GM21737 (cell line): ENCODE results near the gene KATNB1.
"Not testable (repeated sequence)": the region's sequence is repeated elsewhere in the genome, so short reads cannot be mapped to it uniquely, and the experiment has no call there.

Experiments used
- ATAC-seq: cut with Tn5 transposase; IDR thresholded peaks from one replicate; pipeline ENCODE4 v1.9.1; 2021; ENCODE audit warnings: mild to moderate bottlenecking, moderate library complexity; ENCODE audit not compliant: unreplicated experiment

KATNB1 gene

DNA sequence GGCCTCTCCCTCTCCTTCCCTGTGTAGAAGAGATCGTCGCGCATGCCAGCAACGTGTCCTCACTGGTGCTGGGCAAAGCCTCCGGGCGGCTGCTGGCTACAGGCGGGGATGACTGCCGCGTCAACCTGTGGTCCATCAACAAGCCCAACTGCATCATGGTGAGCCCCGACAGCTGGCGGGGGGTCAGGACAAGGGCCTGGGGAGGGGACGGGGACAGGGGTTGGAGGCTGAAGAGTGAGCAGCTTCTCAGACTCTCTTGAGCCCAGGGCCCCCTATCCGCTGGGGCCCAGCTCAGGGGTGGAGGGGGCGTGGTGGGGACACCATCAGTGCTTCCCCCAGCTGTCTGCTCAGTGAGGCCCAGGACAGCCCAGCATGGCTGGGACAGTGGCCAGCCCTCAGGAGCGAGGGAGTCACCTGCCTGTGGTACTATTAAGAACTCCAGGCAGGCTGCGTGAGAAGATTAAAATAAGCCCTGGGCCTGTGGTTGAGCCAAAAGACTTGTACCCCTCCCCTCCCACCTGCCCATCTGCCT is 6.2 kb downstream of the KATNB1 start:
- ATAC-seq, result no peak

DNA sequence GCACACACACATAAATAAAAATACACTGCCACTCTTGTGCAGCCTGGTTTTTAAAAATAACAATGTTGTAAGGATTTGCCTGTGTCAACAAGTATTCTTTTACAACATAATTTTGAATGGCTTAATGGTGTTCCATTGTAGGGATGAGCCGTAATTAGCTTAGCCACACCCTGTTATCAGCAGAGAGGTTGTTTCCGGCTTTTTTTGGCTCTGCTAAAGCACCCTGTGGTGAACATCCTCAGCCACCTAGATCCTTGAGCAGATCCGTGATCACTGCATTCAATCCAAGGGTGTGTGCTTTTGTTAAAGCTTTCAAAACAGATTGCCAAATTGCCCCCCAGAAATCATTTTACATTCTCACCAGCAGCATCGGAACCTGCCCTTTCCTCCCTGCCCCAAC is 7.0 kb downstream of the KATNB1 start:
- no peak for ATAC-seq

DNA sequence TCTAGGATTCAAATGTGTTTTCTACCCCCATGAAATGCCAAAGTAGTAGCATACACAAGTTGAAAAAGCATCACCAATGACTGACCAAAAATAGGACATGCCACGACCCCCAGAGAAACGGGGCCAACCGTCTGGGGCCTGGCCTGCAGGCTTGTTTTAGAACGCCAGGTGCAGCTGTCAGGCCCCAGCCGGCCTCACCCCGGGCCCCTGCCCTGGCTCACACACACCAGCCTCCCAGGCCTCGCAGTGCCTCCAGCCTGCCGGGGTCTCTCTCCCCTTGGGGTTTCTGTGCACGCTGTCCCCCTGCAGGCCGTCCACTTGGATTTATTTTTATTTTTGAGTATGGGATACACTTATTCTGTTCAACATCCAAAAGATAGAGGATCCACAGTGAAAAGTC is 7.9 kb downstream of the KATNB1 start:
- ATAC-seq, result no peak

DNA sequence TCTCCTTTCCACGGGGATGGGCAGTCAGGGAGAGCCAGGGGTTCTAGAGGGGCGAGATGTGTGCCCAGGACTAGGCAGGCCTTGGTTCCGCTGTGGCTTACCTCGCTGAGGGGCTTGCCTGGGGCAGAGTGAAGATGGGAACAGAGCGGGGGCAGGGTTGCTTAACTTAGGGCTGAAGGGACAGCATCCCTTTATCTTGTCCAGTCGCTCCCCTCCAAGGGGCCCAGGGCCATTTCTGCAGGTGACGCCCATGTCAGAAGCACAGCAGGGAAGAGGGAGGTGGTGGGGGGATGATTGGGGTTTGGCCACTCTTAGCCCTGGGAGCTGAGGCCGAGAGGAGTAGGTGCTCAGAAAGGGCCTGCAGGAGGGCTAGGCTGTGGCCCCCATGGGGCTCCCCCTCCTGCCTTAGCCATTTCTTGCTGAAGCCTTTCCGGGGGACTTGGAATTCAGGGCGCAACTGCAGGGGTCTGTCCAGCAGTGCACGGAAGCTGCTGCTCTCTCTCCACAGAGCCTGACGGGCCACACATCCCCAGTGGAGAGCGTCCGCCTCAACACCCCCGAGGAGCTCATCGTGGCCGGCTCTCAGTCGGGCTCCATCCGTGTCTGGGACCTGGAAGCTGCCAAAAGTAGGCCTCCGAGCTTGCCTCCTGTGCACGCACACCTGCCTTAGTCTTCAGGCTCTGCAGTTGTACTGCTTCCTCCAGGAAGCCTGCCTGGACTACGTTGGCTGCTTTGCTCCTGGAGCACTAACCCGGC is 8.5 kb downstream of the KATNB1 start:
- ATAC-seq, result no peak

DNA sequence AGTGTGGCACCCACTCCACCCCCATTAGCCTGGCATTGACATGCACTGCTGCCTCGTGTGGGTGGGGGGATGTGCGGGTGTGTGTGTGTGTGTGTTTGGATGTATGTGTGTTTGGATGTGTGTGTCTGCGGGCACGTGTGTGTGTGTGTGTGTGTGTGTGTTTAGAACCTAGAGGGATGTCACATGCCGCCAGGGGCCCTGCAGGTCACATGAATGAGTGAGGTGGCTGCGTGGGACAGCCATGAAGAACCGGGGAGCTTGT is 9.0 kb downstream of the KATNB1 start:
- no peak for ATAC-seq

DNA sequence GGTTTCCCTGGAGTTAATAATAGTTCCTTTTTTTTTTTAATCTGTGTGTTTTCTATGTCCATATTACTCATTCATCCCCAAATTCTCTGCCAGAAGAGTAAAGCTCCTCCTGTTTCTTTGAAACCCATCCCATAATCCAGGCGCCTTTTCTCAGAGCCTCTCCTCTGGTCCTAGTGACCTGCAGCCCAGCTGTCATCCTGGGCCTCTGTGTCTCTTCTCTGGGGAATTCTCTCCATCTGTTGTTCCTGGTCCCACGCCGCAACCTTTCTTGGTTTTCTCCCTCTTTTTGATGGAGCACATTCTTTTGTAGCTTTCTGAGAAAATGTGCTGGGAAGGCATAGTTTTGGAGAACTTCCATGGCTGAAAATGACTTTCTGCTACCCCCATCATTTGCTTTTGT is 10.2 kb downstream of the KATNB1 start:
- ATAC-seq, result no peak

DNA sequence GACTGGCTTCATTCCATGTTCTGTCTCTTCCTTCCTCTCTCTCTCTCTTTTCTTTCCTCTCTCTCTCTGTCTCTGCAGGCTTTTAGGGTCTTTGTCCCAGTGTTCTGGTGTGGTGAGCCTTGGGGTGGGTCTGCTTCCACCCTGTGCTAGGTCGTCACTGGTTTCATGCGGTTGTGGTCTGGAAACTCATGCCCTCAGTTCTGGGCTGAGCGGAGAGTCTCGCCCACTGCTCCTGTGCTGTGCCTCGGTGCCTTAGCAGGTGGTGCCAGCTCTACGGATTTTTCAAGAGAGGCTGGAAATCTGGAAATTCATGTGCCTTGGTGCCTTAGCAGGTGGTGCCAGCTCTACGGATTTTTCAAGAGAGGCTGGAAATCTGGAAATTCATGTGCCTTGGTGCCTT is 10.7 kb downstream of the KATNB1 start:
- ATAC-seq, result not testable (repeated sequence)

DNA sequence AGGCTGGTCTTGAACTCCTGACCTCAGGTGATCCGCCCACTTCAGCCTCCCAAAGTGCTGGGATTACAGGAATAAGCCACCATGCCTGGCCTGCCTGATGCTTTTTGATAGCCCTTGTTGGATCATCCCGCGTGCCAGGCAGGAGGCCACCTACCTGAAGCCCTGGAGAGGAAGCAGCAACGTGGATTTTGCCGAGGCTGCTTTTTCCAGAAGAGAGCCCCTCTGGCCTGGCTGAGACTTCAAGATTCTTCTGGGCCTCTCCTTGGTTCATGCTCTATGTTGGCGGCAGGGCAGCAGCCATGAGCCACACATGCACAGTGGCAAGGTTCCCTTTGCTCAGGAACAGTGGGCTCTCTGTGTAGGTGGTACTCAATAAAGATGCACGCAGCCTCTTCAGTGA is 11.5 kb downstream of the KATNB1 start:
- ATAC-seq, result no peak

DNA sequence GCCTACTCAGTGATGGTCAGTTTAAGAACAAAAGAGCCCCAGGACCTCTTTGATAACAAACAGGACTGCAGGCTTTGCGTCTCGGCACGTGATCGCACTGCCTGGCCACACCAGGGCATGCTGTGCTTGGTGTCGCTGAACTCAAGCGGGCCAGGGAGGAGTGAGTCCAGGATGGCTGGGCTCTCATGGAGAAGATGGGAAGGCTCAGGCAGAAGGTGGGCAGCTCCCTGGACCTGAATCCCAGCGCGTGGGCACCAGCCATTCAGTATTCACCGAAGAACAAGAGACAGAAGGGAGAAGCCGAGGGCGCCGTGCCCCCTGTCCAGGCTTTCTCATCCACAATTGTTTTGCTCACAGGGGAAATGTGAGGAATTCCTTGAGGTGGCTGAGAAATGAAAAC is 11.9 kb downstream of the KATNB1 start:
- no peak for ATAC-seq

DNA sequence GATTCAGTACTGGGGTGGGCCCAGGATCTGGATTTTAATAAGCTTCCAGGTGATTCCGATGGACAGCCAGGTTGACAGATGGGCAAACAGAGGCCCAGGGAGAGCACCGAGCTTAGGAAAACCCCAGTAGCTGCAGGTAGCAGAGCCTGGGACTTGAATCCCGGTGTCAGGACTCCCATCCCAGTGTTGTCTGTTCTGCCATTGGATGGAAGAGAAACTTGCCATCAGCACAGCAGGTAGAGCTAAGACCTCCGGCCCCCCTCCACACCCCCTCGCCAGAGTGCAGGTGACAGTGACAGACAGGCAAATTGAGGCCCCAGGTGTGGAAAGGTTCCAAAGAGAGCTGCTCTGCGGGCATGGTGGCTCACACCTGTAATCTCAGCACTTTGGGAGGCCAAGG is 12.4 kb downstream of the KATNB1 start:
- no peak for ATAC-seq

DNA sequence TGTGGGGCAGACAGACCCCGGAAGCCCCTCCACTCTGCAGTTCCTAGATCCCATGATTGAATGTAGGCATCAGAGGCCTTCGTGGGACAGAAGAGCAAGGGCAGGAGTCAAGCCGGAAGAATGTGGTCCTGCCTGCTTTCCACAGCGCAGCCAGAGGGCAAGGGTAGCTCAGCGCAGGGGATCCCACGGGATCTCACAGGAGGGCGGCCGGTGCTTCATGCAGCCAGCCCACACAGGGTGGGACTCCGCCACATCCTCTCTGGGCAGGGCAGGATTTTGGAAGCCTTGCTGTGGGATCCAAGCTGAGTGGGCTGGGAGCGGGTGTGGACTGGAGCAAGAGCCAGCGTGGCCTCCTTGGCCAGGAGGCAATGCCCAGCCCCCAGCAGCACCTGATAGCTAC is 13.0 kb downstream of the KATNB1 start:
- no peak for ATAC-seq

DNA sequence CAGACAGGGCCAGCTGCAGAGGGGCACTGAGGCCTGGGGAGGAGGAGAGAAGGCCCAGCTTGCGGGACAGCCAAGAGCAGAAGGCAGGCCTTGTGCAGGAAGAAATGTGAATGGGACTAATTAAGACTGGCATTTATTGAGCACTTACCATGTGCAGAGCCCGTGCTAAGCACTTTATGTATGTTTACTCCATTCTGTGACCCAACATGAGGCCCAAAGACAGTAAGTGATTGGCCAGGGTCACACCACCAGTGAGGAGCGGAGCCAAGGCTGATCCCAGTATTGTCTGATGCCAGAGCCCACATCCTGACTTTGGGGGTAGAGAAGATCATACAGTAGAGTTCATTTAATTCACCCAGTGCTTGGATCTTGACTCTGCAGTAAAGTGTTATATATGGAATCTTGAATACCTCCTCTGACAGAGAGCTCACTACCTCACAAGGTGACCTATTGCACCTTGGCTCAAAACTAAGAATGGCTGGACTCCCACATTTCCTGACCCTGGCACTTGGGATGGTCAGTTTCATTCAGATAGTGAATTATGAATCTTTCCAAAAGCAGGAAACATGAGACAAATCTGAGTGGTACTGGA is 13.6 kb downstream of the KATNB1 start:
- ATAC-seq, result no peak

DNA sequence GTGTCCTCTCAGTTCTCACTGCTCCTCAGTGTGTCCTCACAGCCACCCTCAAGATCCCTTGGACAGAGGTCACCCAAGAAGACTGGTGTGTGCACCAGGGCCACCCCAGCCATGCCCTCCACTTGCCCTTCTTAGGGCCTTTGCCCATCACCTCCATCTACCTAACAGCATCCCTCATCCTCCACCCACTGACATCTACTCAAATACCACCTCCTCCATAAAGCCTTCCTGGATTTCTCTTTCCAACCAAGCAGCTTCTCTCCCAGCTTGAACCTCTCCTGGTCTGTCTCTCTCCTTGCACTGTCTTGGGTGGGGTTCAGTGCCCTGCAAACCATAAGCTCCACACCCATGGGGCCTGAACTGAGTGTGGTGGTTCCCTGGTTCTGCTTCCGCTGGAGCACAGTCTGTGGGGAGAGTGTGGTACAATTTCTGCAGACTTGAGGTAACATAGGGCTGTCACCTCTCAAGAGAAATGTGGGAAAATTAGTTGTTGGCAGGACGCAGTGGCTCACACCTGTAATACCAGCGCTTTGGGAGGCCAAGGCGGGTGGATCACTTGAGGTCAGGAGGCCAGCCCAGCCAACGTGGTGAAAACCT is 14.4 kb downstream of the KATNB1 start:
- ATAC-seq, result no peak

DNA sequence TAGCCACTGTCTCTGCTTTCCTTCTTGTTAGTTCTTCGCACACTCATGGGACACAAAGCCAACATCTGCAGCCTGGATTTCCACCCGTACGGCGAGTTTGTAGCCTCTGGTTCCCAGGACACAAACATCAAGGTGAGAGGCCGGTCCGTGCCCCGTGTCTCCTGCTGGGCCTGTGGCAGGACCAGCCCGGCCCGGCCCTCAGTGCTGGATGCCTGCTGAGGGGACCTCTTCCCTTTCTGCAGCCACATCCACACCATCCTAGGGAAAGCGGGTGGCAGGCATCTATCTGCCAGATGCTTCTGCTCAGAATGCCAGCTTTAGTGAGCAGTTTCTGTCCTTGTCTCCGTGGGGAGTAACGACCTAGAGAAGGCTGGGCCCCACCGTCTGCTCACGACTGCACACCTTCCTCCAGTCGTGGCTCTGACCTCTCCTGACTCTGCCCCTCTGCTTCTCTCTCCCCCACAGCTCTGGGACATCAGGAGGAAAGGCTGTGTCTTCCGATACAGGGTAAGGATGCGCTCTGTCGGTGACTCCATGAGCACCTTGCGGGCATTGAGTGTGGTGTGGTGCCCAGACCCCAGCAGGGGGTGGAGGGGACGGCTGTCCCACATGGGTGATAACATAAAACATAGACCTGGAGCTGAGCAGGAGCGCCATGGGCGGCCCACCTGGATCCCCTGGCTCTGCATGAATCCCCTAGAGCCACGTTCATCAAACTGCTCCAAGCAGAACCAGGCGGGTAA is 15.4 kb downstream of the KATNB1 start:
- no peak for ATAC-seq

DNA sequence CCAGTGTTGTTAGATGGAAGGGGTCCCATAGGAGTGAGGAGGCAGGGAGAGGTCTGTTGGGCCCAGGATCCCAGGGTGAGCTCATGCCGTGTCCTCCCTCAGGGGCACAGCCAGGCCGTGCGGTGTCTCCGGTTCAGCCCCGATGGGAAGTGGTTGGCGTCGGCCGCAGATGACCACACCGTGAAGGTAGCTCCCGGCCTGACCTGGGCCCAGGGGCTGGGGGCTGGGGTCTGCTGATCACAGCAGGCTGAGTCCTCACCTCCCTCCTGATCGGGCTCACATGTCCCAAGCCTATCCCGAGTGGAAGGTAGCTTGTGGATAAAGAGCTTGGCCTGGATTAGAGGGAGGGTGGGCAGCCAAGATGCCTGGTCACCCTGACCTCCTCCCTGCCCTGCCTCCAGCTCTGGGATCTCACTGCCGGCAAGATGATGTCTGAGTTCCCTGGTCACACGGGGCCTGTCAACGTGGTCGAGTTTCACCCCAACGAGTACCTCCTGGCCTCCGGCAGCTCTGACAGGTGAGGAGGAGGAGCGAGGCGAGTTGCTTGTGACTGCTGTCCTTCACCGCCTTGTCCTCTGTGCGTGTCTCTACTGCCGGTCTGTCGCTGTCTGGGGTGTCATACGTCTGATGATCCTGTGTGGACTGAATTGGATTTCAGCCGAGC is 16.1 kb downstream of the KATNB1 start:
- ATAC-seq, result no peak

DNA sequence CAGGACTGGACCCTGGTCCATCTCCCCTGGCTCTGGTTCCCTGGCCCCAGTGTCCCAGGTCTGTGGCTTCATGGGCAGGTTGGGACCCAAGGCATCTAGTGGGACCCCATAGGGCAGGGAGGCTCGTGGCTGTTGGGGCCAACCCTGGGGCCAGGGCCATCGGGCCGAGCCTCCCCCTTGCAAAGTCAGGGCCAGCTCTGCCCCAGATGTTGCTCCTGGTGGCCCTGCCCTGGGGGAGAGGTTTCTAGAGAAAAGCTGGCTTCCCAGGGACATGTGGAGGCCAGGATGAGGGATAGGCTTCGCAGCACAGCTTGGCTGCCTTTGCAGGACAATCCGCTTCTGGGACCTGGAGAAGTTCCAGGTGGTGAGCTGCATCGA is 16.6 kb downstream of the KATNB1 start:
- ATAC-seq, result no peak

DNA sequence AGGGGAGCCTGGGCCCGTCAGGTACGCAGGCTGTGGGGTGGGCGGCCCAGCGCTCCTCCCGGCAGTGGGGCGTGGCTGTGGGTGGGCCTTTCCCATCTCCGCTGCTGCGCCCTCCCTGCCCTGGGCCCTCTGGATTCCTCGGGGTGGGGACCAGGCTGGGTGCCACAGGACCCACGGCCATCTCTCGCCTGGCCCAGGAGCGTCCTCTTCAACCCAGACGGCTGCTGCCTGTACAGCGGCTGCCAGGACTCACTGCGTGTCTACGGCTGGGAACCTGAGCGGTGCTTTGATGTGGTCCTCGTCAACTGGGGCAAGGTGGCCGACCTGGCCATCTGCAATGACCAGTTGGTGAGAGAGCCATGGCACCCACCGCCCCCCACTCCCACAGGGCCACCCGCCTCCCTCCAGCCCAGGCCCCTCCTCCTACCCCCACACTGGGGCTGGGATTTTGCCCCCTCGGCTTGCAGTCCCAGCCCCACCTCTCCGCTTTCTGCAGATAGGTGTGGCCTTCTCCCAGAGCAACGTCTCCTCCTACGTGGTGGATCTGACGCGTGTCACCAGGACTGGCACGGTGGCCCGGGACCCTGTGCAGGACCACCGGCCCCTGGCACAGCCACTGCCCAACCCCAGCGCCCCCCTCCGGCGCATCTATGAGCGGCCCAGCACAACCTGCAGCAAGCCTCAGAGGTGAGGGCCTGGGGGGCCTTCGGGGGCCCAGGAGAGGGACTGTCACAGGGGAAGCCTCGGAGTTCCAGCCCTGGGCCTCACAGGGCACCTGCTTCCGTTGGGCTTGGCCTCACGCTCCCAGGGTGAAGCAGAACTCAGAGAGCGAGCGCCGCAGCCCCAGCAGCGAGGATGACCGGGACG is 17.2 kb downstream of the KATNB1 start:
- ATAC-seq, result no peak

DNA sequence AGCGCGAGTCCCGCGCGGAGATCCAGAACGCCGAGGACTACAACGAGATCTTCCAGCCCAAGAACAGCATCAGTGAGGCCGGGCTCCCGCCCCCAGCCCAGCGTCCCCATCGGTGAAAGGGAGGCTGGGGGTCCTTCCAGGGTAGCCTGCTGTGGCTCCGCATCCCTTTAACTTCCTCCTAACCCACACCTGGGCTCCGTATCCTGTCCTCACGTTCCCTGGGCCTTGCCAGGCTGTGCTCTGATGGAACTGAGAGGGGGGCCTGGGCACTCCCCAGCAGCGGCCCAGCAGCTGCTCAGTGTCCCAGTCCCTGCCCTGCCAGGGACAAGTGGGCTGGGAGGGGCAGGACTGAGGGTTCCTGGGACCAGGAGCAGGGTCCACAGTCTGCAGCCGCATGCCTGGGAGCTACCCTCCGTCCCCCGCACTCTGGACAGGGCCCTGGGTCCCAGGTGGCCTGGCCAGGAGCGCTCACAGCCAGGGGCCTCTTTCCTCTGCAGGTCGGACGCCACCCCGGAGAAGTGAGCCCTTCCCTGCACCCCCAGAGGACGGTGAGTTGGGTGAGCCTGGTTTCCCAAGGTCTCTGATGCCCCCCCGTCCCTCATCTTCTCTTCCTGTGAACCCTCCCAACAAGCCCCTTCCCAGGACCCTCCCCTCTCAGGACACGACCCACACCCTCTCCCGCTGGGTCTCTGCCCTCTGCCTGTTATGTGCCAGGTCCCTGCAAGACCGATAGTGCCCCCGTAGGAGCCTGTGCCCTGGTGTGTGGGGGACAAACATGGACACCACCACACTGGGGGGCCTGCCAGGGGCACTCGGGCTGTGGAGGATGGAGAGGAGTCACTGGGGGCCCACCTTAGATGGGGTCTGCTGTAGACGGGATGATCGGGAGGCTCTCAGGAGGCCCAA is 18.1 kb downstream of the KATNB1 start:
- ATAC-seq, result no peak

DNA sequence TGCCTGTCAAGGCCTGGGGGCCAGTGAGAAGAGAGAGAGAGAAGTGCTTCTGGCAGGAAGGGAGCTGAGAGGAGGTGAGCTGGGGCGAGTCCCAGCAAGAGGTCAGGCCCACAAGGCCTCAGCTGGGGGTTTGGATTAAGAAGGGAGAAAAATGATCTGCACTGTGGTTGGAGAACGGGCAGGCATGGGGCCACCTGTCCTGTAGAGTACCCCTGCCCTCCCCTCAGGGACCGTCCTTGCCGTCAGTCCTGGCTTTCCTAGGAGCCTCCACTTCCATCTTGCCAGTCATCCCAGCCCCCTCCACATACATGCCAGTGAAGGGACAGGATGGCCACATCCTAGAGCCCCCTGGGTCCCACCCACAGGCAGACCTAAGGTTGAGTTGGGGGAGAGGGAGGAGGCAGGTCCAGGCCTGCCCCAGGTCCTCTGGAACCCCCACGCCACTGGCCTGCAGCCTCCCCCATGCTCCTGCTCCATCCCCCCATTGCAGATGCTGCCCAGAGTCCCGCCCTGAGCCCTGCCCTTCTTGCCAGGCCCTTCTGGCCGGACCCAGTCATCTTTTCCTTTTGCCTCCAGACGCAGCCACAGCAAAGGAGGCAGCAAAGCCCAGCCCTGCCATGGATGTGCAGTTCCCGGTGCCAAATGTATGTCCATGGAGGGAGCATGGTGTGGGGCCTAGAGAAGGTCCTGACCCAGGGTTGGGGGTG is 18.9 kb downstream of the KATNB1 start:
- ATAC-seq, result no peak
